Right atrium auricular region (tissue), 2 donors: Measurements from ENCODE around the gene ZNF319. TPM values are rescaled to one million over a fixed set of nuclear protein-coding genes. Genes with fewer than 3 reads are reported as not detected.

Experiments used
- DNase-seq: peaks from one replicate; pipeline ENCODE4 v3.0.0-alpha.2; 2019; ENCODE audit warnings: low spot score
- H3K27ac ChIP-seq, 2 donors: fragments of 200-600 bp; sonication (generic); 1 replicate in 1 of 2; 2 replicates in 1 of 2; pipeline ENCODE4 v1.5.1; 2016 to 2019
- H3K27me3 ChIP-seq, 2 donors: fragments of 200-600 bp; sonication (generic); one replicate each; pipeline versions ENCODE4 v1.5.1 to v1.6.0; 2017 to 2019
- H3K36me3 ChIP-seq: fragments of 200-600 bp; sonication (generic); one replicate; pipeline ENCODE4 v1.5.1; 2016
- H3K4me1 ChIP-seq, 2 donors: fragments of 200-600 bp; sonication (generic); one replicate each; pipeline versions ENCODE4 v1.5.1 to v1.6.0; 2017 to 2019
- H3K4me3 ChIP-seq, 2 donors: fragments of 200-600 bp; sonication (generic); 1 replicate in 1 of 2; 2 replicates in 1 of 2; pipeline ENCODE4 v1.5.1; 2017 to 2019; ENCODE audit warnings: mild to moderate bottlenecking in 1 of 2, moderate library complexity in 1 of 2
- H3K9me3 ChIP-seq, 2 donors: fragments of 200-600 bp; sonication (generic); one replicate each; pipeline ENCODE4 v1.5.1; 2019
- total RNA-seq, 2 donors: library from RNA; depleted of rRNA; stranded (reverse); fragments of >200 nt; gene quantifications; one replicate each; pipeline ENCODE4 v1.1.0, GENCODE V29; 2016
- TF ChIP-seq, protein P1 (sequence below), 2 donors: fragments of 200-600 bp; sonication (generic); IDR thresholded peaks; one replicate each; pipeline ENCODE4 v1.5.1; 2019; ENCODE audit warnings: antibody characterized with exemption in 2 of 2

The ZNF319 gene
- total RNA-seq, 2 donors from 2014 or later: 5.1 to 6.6 TPM

DNA sequence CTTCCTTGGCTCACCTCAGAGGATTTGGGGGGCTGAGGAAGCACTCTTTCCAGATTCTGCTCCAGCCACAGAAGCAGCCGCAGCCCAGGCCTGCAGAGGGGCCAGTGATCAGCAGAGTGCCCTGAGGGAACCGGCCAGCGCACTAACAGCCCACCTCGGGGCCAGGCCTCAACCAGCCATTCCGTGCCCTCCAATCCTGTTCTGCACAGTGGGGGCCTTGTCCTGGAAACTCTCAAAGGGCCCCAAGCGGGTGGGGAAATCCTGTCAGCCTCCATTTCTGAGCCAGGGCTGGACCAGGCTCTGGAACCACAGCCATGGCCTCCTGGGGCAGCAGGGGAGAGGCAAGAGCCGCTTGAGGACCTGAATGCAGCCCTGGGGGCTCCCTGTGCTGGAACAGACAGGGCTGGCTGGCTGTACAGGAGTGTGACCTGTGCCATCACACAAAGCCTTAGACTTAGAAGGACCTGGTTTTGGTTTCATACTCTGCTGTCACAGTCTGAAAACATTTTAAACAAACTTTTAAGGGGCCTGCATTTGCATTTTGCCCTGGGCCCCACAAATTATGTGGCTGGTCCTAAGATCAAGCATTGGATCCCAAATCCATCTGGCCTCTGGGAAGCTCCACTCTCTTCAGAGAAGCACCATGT lies 39.5 kb downstream of the ZNF319 start:
- Histone ChIP-seq H3K4me3 (no peak overlapping the region), H3K4me1 (no peaks in the 10 kb centered on the region), H3K27ac (no peak overlapping the region), H3K27me3 (no peaks in the 10 kb centered on the region), H3K9me3 (no peaks in the 10 kb centered on the region), H3K36me3 (no peaks in the 10 kb centered on the region)
- no peak for DNase-seq
- TF ChIP-seq, protein P1, sequence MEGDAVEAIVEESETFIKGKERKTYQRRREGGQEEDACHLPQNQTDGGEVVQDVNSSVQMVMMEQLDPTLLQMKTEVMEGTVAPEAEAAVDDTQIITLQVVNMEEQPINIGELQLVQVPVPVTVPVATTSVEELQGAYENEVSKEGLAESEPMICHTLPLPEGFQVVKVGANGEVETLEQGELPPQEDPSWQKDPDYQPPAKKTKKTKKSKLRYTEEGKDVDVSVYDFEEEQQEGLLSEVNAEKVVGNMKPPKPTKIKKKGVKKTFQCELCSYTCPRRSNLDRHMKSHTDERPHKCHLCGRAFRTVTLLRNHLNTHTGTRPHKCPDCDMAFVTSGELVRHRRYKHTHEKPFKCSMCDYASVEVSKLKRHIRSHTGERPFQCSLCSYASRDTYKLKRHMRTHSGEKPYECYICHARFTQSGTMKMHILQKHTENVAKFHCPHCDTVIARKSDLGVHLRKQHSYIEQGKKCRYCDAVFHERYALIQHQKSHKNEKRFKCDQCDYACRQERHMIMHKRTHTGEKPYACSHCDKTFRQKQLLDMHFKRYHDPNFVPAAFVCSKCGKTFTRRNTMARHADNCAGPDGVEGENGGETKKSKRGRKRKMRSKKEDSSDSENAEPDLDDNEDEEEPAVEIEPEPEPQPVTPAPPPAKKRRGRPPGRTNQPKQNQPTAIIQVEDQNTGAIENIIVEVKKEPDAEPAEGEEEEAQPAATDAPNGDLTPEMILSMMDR (IDR thresholded peaks at IDR 0.05): no peak

DNA sequence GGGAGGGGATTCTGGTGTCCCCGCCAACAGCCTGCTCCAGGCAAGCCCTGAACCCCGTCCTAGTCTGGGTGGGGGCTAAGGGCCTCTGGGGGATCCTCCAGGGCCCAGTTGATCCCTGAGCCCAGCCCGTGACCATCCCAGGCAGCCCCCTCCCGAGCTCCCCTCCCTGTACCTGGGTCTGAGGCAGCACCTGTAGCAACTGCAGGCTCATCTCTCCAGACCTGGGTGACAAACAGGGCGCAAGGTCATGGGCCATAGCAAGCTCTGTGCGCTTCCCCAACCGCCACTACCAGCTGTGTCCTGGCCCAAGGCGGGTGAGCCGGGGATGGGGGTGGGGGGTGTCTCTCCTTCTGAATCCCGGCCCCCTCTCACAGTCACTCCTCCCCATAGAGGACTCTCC lies 40.2 kb downstream of the ZNF319 start:
- Histone ChIP-seq H3K27me3 (no peaks in the 10 kb centered on the region), H3K36me3 (no peaks in the 10 kb centered on the region), H3K27ac (no peak overlapping the region), H3K4me1 (no peaks in the 10 kb centered on the region), H3K9me3 (no peaks in the 10 kb centered on the region), H3K4me3 (no peak overlapping the region)
- TF ChIP-seq, protein P1 (IDR thresholded peaks at IDR 0.05): no peak
- no peak for DNase-seq

DNA sequence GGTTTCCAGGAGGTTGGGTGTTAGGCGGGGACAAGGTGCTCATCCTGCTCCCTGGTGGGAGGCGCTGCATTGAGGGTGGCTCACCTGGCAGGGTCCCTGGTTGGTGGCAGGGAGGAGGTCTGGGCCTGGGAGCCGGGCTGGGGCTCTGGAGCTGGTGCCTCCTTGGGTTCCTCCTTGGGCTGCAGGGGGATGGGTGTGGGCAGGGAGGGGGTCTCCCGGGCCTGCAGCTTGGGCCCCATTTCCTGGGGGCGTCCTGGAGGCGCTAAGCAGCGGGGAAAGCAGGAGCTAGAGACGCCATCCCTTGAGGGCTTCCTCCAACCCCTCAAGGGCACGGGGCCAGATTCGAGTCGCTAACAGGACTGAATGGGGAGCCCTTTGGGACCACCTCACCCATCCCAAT lies 40.7 kb downstream of the ZNF319 start:
- Histone ChIP-seq H3K4me3 (no peak overlapping the region), H3K36me3 (no peaks in the 10 kb centered on the region), H3K27me3 (no peaks in the 10 kb centered on the region), H3K9me3 (no peaks in the 10 kb centered on the region), H3K27ac (no peak overlapping the region), H3K4me1 (no peaks in the 10 kb centered on the region)
- TF ChIP-seq, protein P1 (IDR thresholded peaks at IDR 0.05): no peak
- no peak for DNase-seq

DNA sequence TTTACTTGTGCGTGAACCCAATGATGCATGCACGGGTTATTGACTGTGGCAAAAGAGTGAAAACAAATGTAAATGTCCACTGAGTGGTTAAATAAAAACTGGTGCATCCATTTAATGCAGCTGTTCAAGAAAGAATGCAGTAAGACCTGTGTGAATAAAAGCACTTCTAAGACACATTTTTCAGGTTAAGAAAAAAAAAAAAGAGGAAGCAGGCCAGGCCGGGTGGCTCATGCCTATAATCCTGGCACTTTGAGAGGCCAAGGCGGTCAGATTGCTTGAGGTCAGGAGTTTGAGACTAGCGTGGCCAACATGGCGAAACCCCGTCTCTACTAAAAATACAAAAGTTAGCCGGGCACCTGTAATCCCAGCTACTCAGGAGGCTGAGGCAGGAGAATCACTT lies 41.4 kb downstream of the ZNF319 start:
- H3K27ac ChIP-seq: no peak overlapping the region
- no peak overlapping the region for H3K4me3 ChIP-seq
- TF ChIP-seq, protein P1 (IDR thresholded peaks at IDR 0.05): no peak
- H3K27me3 ChIP-seq: no peaks in the 10 kb centered on the region
- no peaks in the 10 kb centered on the region for H3K36me3 ChIP-seq
- no peak for DNase-seq
- no peaks in the 10 kb centered on the region for H3K4me1 ChIP-seq
- no peaks in the 10 kb centered on the region for H3K9me3 ChIP-seq

DNA sequence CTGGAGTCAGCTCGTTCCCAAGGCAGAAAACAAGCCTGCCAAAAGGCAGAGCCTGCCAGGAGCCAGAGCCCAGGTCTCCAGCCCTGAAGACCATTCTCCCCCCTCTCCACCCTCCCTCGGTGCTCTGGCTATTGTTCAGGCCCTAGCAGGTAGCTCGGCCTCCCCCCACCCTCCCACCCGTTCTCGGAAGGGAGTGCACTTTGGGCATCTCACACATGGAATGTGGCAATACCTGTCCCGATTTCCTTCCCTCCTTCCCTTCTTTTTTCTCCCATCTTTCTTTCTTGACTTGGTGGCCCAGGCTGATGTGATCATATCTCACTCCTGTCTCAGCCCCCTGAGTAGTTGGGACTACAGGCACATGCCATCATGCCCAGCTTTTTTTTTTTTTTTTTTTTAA lies 41.9 kb downstream of the ZNF319 start:
- no peaks in the 10 kb centered on the region for H3K36me3 ChIP-seq
- H3K27me3 ChIP-seq: no peaks in the 10 kb centered on the region
- H3K9me3 ChIP-seq: no peaks in the 10 kb centered on the region
- H3K4me1 ChIP-seq: no peaks in the 10 kb centered on the region
- DNase-seq: no peak
- TF ChIP-seq, protein P1 (IDR thresholded peaks at IDR 0.05): no peak
- no peak overlapping the region for H3K4me3 ChIP-seq
- H3K27ac ChIP-seq: no peak overlapping the region
